Fibroblast of skin of right quadriceps (primary cell): ENCODE results near the gene ZSWIM6.

ENCODE experiments used
- DNase-seq: peaks from one replicate; pipeline ENCODE4 v3.0.0-alpha.2; 2013

Gene ZSWIM6

DNA sequence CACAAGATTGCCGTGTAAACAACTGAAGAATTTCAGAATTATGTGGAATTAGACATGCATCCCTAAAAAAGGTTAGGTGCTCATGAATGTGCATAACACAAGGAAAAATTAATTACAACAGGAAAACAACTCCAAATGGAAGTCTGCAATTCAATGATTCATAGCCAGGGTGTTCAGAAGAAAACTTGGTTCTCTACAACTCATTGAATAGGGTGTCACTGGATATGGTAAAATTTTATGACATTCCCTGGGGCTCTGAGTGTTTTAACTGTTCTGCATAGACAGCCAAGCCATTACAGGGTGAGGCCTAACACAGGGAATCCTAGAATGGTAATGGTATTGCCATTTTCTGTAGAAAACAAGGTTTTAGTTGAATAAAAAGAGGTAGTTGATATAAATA lies 24.4 kb upstream of the ZSWIM6 start:
- peak; percentile 48 for DNase-seq

- DNase-seq = peak; percentile 52
These were observed 23.3 kb upstream of the ZSWIM6 start for GRCh38 chr5:61308712-61309111.

GRCh38 chr5:61309115-61309514 lies 22.9 kb upstream of the ZSWIM6 start:
- no peak for DNase-seq

DNA sequence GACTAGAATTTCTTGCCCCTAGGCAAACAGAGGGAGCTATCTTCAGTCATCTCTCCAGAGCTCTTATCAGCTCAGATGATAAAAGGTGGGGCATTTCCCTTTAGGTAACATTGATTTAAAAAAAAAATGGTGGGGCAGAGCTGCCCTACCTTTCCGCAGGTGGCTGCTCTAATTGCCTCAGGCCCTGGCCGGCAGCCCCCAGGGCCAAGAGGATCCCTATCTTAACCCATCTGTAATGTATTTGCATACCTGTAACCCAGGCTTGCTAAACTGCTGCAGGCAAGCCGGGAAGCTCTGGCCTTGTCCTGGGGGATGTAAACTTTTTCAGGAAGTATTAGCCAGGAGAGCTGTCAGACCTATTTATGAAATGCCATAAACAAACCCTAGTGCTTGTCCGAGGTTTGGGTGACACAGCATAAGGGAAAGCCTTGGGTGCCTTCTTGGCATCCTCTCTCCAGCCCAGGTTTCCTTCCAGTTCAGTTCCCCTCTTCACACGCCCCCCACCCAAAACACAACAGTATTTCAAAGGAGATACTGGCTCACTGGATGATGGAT lies 20.9 kb upstream of the ZSWIM6 start:
- DNase-seq = no peak

DNA sequence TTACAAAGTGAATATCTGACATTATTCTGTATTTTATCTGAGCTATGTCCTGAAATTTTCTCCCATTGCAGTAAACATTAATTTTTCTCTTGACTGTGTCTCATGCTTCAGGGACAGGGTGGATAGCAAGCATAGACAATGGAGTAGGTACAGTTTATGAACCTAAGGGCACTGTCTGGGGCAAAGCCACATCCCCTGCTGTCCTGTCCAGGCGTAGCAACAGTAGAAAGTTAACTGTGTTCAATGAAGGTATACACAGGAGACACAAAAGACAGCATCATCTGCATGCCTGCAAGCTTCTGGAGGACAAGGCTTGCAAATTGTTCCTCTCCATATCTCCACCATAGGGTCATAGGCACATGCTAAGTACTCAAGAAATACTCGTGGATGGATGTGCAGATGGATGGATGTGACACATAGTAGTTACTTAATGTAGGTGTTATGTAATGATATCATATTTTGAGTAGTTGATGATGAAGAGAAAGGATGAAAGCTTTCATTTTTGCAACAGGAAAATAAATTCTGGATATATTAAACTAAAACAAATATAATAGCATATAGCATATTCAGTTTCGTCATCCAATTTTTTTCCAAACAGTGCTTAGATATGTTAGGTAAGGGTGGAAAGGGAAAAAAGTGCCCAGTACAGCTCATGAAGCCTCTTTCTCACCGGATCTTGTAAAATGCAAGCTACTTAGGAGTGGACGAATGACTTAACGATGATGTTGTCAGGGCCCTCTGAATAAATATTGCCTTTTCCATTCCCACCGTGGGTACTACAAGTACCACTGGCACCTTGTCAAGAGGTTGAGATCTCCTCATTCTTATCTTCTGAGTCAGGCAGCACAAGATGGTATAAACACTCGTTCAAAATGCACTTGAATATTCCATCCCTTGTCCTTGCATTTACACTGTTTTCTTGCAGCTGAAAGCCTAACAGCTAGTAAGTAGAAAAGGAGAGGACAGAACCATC lies 19.9 kb upstream of the ZSWIM6 start:
- DNase-seq = peak; percentile 67

DNA sequence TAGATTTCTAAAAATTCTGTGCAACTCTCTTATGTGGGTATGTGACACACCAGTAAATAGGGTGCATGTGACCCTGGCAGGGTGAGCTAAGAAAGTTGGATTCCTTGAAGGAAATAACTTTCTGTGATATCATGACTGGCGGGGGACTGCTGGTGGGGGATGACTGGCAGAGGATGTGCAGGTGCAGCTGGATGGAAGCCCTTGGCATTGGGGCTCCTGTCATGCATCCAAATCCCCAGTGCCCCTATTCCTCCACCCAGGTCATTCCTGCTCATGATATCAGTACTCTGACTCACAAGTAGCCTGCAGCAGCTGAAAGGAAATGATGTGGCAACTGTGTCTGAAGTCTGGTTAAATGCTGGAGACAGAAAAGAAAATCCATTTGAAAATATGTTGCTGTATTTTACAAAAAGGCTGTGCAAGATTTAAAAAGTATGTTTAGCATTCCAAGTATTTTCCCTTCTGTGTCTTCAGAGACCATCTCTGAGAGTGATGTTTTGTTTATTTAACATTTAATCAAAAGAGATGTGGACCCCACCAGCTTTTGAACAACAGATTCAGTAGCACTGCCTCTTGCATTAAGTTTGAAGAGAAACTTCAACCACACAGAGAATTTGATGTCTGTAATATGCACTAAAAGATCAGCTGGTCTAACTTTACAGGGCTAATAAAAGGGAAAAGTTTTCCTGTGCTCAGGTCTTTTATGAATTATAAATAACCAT lies 17.9 kb upstream of the ZSWIM6 start:
- peak; percentile 87 for DNase-seq

GRCh38 chr5:61318376-61318775 lies 13.7 kb upstream of the ZSWIM6 start:
- DNase-seq = no peak

DNA sequence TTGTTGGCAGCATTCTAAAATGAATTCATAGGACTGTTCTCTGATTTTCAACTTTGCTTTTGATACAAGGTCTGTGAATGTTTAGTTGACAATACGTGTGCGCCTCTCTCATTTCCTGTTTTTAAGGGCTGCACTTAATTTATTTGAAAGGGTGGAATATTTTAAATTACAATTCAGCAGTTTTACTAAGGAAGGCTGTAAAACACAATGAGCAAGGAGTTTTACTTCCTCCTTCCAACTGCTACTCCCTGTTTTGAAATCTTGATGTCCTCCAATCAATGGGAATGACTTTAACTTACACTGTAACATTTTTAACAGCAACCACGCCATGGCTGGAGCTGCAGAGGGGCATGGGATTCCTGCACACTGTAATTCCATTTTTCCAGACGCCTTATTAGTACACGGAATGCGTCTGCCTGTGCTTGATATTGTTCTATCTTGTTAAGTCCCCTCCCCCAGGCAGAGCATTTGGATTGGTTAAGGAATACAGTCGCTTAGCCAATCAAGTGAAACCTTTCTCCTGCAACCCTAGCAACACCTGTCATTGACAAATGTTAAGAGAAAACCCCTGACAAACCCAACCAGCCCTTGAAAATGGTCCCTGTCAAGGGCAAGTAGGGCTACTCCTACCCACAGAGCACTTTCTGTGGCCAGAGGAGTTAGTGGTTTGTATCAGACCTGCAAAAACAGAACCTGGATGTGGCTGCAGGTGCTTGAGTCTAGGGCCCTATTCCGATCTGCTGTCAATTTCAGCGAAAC lies 12.5 kb upstream of the ZSWIM6 start:
- DNase-seq = no peak

- no peak for DNase-seq
These were observed 11.2 kb upstream of the ZSWIM6 start for GRCh38 chr5:61320860-61321259.

DNA sequence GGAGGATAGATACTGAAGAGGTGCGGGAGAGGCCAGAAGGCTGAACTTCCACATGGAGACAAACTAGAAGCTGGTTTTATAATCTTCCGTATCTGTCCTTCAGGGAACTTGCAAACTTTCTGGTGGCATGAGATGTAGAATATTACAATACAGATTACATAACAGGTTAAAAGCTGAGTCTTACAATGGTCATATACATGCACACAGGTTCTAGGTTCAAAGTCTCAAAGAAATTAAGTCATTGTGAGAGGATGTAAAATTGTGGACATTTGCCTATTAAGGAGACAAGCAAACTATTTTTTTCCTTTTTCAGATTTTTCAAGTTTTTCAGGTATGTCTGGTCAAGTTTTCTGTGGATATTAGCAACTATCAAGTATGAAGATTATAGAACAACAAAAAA lies 10.4 kb upstream of the ZSWIM6 start:
- no peak for DNase-seq

DNA sequence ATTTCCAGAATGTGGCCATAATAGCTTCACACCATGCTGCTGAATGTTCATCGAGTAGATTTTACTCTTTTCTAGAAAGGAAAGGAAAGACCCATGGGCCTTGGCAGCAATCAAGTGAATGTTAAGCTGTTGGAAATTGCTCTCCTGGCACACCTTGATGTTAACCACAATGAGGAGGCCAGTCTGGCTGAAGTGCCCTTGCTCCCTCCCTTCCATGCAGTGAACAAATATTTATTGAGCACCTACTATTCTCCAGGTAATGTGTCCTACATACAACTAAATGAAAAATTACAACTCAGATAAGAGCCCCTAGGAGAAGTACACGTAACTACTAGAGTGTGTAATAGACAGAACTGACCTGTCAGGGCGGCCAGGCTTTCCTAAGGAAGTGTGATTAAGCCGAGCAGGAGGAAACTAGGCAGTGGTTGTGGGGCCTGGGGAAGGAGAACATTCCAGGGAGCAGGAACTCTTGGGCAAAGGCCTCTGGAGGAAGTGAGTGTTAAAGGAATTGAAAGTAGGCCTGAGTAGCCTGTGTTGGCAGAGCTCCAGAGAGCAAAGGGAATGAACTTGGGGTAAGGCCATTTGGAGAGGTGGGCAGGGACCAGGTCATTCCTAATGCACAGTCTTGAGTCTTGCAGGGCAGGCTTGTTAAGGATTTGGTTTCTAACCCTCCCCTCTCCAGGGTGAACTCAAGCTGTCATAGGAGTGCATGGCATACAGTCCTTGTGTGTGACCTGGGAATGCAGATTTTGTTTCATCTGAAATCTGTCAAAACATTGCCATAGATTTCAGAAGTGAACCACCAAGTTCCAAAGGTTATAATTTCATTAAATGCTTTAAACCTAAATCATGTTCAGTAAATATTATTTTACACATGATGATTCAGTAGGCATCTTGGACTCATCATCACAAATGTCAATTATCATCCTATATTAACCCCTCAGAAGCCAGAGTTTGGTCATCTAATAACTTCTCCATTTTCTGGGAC lies 9.0 kb upstream of the ZSWIM6 start:
- DNase-seq = peak; percentile 47

DNA sequence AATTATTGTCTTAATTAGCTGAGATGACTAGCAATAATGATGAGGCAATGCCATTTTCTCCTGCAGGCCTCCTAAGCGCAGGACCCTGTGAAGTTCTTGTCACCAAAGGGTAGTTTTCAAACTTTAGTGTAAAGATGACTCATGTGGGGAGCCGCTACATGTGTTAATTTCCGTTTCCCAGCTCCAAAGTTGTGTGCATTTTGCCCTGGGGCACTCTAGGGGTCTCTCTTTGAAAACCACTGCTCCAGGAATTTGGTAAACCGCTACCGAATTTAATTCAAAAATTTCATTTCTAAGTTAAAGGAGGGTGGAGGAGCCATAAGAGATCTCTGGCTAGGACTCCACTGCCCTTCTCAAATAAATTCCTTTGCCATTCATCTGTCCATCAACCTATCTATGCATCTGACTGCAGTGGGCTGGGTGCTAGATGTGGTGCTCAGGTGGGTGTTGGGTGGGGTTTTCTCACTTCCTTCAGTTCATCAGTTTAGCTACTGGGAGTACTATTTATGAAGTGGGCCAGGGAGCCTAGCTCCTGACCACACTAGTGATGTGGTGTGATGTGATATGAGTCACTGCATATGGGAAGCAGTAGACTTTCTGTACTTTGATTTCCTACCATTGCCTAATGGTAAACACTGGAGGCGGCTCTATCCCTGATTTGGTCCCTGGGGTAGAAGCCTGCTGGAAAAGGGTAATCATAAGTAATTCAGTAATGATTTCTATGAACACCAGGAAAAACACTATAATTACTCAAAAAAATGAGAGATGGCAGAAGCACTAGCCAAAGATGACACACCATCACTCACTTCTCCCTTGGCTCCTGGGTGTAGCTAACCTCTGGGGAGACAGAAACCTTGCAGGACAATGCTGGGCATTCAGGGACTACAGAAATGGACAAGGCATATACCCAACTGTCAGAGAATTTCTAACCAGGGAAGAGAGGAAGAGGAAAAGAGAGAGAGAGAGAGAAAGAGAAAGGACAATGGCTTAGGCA lies 4.0 kb upstream of the ZSWIM6 start:
- peak; percentile 88 for DNase-seq

GRCh38 chr5:61328791-61329549 lies 3.1 kb upstream of the ZSWIM6 start:
- DNase-seq = no peak

GRCh38 chr5:61329550-61330128 lies 2.4 kb upstream of the ZSWIM6 start:
- DNase-seq = peak; percentile 49

DNA sequence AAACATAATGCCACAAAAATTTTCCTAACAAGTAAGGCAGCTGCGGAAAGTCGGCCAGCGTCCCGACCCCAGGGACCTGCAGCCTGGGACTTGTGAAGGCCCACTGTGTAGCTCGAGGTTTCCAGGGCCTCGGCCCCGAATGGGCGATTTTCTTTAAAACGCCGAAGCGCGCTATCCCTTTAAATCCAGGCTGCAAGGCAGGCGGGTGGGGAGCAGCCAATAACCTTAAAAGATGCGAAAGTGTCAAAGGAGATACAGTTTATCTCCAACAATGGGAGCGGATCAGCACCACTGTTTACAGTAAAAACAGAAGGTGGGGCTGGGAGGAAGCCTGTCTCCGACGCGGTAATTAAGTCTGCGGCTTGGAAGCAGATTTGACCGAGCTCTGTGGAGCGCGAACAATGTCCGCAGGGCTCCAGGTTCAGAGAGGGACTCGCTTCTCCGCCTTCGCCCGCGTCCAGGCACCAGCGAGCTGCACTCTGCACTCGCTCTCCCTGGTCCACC lies 1.7 kb upstream of the ZSWIM6 start:
- peak; percentile 51 for DNase-seq

DNA sequence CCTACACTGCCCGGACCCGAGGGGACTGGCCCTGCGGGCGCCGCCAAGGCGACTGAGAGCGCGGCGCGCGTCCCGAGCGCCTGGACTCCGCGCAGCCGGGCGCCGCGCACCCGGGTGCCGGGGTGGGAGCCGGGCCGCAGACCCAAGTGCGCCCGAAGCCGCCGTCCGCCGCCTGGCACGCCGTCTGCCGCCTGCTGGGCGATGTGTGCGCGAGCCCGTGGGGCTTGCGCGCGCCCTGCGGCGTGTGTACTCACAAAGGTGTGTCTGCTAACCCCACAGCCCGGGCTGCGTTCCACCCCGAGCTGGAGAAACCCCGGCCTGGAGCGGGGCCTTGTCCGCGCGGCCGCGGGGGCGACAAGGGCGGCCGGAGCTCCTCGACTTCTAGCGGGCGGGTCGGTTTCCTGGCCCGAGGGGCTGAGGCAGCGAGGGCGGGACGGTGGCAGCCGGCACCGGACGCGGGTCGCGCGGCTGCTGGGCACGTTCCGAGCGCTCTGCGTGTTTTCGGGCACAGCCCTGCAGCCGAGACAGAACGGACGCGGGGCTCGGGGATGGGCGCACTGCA lies 1.1 kb upstream of the ZSWIM6 start:
- peak; percentile 73 for DNase-seq

DNA sequence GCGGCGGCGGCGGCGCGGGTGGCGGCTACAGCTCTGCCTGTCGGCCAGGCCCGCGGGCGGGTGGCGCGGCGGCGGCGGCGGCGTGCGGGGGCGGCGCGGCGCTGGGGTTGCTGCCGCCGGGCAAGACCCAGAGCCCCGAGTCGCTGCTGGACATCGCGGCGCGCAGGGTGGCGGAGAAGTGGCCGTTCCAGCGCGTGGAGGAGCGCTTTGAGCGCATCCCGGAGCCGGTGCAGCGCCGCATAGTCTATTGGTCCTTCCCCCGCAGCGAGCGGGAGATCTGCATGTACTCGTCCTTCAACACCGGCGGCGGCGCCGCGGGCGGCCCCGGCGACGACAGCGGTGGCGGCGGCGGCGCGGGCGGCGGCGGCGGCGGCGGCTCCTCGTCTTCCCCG lies 296 bp downstream of the ZSWIM6 start:
- DNase-seq = no peak

DNA sequence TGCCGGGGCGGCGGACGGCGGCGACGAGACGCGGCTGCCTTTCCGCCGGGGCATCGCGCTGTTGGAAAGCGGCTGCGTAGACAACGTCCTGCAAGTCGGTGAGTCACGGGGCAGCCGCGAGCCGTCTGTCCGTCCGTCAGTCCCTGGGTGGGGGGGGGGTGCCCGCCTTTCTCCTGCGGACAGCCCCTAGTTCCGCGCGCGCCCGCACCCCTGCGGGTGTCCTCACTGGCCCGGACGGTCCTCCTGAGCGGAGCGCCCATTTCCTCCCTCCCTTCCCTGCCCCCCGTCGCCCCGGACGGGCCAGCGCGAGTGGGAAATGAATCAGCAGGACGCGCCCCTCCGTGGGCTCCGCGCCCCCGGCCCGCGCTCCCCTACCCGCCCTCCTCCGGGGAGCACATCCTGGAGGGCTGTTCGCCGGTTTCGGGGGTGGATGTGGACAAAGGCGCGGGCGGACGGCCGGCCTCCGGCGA lies 828 bp downstream of the ZSWIM6 start:
- peak; percentile 59 for DNase-seq
